Lower lobe of right lung (tissue), 2 donors: Measurements from ENCODE around the gene ESR1. TPM values are rescaled to one million over a fixed set of nuclear protein-coding genes. Genes with fewer than 3 reads are reported as not detected.

Experiments used
- ATAC-seq, 2 donors: fragments of 200-7000 bp; cut with Tn5 transposase; one replicate each; pipeline ENCODE4 v1.9.1; 2020 to 2022; ENCODE audit warnings: mild to moderate bottlenecking in 2 of 2, moderate library complexity in 2 of 2
- DNase-seq: peaks from one replicate; pipeline ENCODE4 v3.0.0-alpha.2; 2020
- H3K27ac ChIP-seq: fragments of 200-600 bp; one replicate; pipeline ENCODE4 v1.8.0; 2022
- H3K27me3 ChIP-seq: fragments of 200-600 bp; one replicate; pipeline ENCODE4 v1.8.0; 2022; ENCODE audit warnings: low read depth
- H3K36me3 ChIP-seq: fragments of 200-600 bp; one replicate; pipeline ENCODE4 v1.8.0; 2022; ENCODE audit warnings: mild to moderate bottlenecking
- H3K4me1 ChIP-seq: fragments of 200-600 bp; one replicate; pipeline ENCODE4 v1.8.0; 2022
- H3K4me3 ChIP-seq: fragments of 200-600 bp; one replicate; pipeline ENCODE4 v1.8.0; 2022; ENCODE audit warnings: mild to moderate bottlenecking
- H3K9me3 ChIP-seq: fragments of 200-600 bp; one replicate; pipeline ENCODE4 v1.8.0; 2022
- intact Hi-C: fragments of 100-400 bp; cut with DNase I; formaldehyde crosslinking; loops from one replicate; pipeline ENCODE4 v1.11.0; 2022
- total RNA-seq: library from RNA; stranded (reverse); fragmentation: NEBNext Ultra II Directional; extraction: Animal tissue kit (Norgen Biotek cat#: 25700); gene quantifications from one replicate; pipeline ENCODE4 v1.2.1, GENCODE V29; 2021
- TF ChIP-seq, protein P1 (sequence below): fragments of 200-600 bp; IDR thresholded peaks from one replicate; pipeline ENCODE4 v1.8.0; 2022; ENCODE audit warnings: antibody characterized with exemption, mild to moderate bottlenecking
- donor health status: DM: no; HTN: yes; CAD: no; lungs with severe emphysema.

Gene ESR1
- total RNA-seq, 1 donor from 2014 or later = 3.7 TPM

DNA sequence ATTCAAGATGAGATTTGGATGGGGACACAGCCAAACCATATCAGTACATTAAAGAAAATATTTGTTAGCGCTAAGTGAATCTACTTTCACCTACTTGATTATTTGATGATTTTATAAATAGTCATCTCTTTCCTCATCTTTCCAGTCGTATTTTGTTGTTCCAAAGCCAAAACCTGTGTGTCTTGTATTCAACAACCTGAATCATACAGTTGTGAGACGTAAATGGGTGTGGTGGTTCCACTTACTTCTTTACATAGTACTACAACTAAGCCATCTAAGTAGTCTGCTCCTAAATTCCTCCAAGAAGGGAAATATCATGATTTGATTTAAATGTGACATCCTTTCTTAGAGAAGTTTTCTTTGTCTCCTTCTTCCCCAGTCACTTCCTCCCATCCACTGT, 132.8 kb downstream of the ESR1 start:
- H3K27me3 ChIP-seq = no peaks in the 10 kb centered on the region
- H3K27ac ChIP-seq = no peak overlapping the region
- no peak for ATAC-seq
- TF ChIP-seq, protein P1, sequence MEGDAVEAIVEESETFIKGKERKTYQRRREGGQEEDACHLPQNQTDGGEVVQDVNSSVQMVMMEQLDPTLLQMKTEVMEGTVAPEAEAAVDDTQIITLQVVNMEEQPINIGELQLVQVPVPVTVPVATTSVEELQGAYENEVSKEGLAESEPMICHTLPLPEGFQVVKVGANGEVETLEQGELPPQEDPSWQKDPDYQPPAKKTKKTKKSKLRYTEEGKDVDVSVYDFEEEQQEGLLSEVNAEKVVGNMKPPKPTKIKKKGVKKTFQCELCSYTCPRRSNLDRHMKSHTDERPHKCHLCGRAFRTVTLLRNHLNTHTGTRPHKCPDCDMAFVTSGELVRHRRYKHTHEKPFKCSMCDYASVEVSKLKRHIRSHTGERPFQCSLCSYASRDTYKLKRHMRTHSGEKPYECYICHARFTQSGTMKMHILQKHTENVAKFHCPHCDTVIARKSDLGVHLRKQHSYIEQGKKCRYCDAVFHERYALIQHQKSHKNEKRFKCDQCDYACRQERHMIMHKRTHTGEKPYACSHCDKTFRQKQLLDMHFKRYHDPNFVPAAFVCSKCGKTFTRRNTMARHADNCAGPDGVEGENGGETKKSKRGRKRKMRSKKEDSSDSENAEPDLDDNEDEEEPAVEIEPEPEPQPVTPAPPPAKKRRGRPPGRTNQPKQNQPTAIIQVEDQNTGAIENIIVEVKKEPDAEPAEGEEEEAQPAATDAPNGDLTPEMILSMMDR = no peak
- H3K36me3 ChIP-seq = no peaks in the 10 kb centered on the region
- H3K9me3 ChIP-seq = no peaks in the 10 kb centered on the region
- DNase-seq = no peak
- no peak overlapping the region for H3K4me3 ChIP-seq
- intact Hi-C loops = no loop called here
- no peaks in the 10 kb centered on the region for H3K4me1 ChIP-seq

DNA sequence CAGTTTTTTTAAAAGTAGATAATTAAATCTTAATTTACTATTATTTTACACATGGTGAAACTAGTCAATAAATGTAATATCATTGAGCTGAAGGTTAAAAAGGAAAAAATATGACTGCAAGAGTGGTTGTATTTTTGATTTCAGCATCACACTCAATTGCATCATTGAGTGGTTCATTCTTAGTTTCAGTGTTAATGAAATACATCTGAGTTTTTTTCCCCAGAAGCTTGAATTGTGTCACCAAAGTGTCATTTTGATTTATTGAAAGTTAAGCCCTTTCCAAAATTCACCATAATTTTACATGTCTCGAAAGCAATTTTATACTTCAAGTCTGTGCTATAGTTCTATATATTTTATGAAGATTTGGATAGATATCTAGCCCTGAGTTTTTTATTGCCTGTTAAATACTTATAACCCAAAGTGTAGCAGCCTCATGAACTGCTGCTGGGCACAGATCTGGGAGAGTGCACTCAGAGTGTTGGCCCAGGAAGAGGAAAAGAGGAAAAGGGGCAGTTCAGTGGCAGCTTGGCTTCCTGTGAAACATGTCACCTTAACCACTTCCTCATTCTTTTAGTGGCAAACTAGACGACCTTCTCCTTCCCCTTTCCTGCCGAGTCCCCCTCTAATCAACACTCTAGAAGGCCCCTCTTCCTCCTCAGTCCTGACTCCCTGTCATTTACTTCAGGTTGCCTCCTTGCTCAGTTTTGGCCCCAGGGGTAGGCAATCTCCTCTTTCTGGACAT, 140.7 kb downstream of the ESR1 start:
- Histone ChIP-seq H3K4me3 (no peak overlapping the region), H3K4me1 (no peaks in the 10 kb centered on the region), H3K27me3 (no peaks in the 10 kb centered on the region), H3K9me3 (no peaks in the 10 kb centered on the region), H3K36me3 (no peaks in the 10 kb centered on the region), H3K27ac (no peak overlapping the region)
- intact Hi-C loops = no loop called here
- ATAC-seq = peak; percentile 63
- no peak for DNase-seq
- TF ChIP-seq, protein P1 = no peak

DNA sequence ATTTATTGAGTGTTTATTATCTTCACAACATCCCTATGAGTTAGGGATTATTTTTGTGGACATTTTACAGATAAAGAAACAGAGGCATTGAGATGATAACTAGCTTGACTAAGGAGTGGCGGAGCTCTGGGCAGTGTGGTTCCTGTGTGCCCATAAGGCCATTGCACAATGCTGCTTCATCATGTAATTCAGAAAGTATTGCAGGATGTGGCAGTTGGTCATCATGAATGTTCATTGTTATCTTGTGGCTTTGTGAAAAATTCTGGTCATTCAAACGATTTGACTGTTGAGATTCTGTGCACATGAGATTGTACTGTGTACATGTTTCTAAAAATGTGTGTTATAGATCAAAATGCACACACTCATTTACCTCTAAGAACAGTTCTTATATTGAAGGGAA, 150.8 kb downstream of the ESR1 start:
- intact Hi-C loops = no loop called here
- Histone ChIP-seq H3K36me3 (no peaks in the 10 kb centered on the region), H3K4me1 (no peaks in the 10 kb centered on the region), H3K4me3 (no peak overlapping the region), H3K9me3 (no peaks in the 10 kb centered on the region), H3K27me3 (no peaks in the 10 kb centered on the region), H3K27ac (no peak overlapping the region)
- DNase-seq (no peak), ATAC-seq (no peak)
- TF ChIP-seq, protein P1 = no peak

DNA sequence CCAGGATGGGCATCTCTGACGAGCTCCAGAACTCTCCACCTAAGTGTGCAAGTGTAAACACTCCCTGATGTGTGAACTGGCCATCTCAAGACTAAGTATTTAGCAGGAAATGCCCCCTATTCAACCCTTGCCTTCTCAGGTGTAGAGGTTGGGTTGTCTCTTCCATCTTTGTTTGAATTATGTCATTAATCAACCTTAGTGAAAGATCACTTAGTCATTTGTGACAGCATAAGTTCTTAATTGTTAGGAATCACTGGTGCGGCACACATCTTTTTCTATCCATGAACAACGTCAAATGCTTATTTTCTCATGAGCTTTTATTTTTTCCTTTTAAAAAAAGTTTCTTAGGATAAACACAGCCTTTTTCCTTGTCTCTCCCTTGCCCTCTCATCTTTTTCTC, 151.6 kb downstream of the ESR1 start:
- DNase-seq (no peak), ATAC-seq (no peak)
- Histone ChIP-seq H3K27me3 (no peaks in the 10 kb centered on the region), H3K4me1 (no peaks in the 10 kb centered on the region), H3K4me3 (no peak overlapping the region), H3K9me3 (no peaks in the 10 kb centered on the region), H3K27ac (no peak overlapping the region), H3K36me3 (no peaks in the 10 kb centered on the region)
- intact Hi-C loops = no loop called here
- TF ChIP-seq, protein P1 = no peak

DNA sequence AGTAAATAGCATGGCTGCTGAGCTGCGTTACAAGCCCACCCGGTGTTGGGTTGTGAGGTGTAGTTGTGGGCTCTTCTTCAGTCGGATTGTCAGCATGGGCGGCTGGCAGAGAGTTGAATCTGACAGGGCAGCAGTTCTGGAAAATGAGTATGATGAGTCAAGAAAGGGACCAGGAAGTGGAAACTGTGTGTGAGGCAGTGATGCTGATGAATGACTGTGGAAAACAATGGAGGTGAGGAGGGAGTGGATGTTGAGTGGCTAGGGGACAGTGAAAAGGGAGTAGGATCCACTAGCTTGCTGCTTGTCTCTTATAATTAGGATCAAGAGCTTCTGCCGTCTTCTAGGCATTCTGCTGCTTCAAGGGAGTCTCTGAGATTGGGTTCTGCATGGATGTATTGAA, 154.3 kb downstream of the ESR1 start:
- Histone ChIP-seq H3K4me3 (no peak overlapping the region), H3K36me3 (no peaks in the 10 kb centered on the region), H3K27ac (no peak overlapping the region), H3K4me1 (no peaks in the 10 kb centered on the region), H3K27me3 (no peaks in the 10 kb centered on the region), H3K9me3 (no peaks in the 10 kb centered on the region)
- TF ChIP-seq, protein P1 = no peak
- intact Hi-C loops = no loop called here
- ATAC-seq = no peak
- no peak for DNase-seq
